Keratinocyte (primary cell): ENCODE measurements around the gene RPP25L.

Source experiments
- CTCF ChIP-seq, 3 experiments: IDR thresholded peaks in 1 of 3; conservative IDR thresholded peaks in 1 of 3; optimal IDR thresholded peaks in 1 of 3; 2 replicates in 2 of 3; 3 replicates in 1 of 3; pipeline versions ENCODE3 to v1.5.1; 2011; ENCODE audit warnings: low read length in 3 of 3, mild to moderate bottlenecking in 3 of 3, moderate library complexity in 2 of 3, control low read depth in 1 of 3, inconsistent platforms in 1 of 3; ENCODE audit not compliant: insufficient read depth in 2 of 3; ENCODE audit errors: extremely low read depth in 1 of 3
- EZH2 ChIP-seq: IDR thresholded peaks from one replicate; pipeline ENCODE4 v1.6.1; 2012; ENCODE audit warnings: inconsistent platforms, mild to moderate bottlenecking, low read length, moderate library complexity

DNA sequence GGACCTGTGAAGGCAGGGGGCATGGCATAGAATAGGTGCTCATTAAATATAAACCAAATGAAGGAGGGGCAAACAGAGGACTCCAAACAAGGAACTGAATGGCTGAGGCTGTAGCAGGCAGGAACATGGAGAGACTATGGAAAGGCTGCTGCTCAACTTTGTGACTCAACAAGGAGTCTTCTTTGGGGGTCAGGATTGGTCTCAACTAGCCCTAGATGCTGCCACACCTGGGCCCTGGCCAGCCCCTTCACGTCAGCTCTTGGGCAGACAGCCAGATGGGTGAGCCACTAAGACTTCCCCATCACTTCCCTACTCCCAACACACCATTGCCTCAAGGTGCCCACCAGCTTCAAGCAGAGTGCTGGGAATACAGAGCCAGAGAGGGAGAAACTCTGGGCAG, 11.0 kb downstream of the RPP25L start:
- no peak for TF ChIP-seq CTCF (optimal IDR thresholded peaks at IDR 0.05 in 1 of 3, IDR thresholded peaks at IDR 0.05 in 1 of 3, conservative IDR thresholded peaks at IDR 0.05 in 1 of 3; ENCODE audit: extremely low read depth in 1 of 3, insufficient read depth in 2 of 3, low read length in 3 of 3)
- TF ChIP-seq EZH2 = no peak
